EL (cell line): Measurements from ENCODE around the gene IL19.
A peak's percentile ranks its signal among the peaks of the same experiment; 100 is the strongest.
"Not testable (repeated sequence)": the region's sequence is repeated elsewhere in the genome, so short reads cannot be mapped to it uniquely, and the experiment has no call there.

ENCODE experiments used
- DNase-seq: peaks from one replicate; pipeline ENCODE4 v3.0.0-alpha.2; 2016

Gene IL19

DNA sequence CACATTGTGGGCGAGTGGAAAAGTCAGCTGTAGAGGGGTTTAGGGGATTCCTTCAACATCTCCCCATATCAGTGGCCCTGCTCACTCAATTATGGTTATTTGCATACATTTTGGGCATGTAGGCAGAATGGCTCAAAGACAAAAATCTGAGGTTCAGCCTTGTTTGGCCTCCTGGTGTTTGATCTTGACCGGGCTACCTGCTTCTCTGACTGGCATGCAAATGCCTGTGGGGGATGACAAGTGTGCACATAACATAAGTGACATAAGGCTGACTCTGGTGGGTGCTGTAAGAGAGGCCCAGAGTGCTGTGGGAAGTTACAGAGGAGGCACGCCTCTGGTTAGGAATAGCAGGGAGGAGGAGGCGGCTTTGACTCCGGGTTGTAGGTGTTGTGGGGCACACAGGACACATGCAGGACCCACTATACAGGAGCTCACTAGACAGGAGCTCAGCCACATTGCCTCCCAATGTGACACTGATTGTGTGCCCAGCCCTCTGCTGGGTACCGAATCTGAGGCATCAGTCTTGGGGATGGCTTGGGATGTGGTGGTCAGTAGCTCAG is 29.4 kb upstream of the IL19 start:
- DNase-seq, result no peak

DNA sequence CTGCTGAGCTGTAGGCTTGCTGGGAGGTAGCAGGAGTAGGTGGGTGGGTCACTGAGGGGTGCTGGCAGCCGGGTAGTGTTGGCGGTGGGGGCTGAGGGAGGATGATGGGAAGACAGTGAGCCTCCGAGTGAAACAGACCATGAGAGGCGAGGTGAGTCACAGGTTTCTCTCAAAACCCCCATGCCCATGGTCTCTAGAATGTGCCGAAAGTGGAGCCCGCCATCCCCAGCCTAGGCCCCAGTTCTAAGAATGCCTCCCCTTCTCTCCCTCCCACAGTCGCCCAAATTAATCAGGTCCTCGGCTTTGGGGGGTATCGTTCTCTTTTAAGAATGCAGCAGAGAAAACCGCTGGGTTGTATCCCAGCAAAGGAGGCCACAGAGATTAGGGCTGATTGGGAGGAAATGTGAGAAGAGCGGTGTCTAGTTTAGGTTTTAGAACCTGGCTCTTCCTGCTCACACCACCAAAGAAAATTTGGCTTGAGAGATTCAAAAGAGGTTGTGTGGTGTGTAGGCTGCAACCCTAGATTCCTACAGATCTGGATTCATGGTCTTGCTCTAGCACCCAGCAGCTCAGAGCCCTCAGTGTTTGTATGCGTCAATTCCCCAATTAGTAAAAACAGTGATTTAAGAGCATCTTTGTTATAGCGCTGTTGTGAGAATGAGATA is 27.7 kb upstream of the IL19 start:
- DNase-seq, result no peak

DNA sequence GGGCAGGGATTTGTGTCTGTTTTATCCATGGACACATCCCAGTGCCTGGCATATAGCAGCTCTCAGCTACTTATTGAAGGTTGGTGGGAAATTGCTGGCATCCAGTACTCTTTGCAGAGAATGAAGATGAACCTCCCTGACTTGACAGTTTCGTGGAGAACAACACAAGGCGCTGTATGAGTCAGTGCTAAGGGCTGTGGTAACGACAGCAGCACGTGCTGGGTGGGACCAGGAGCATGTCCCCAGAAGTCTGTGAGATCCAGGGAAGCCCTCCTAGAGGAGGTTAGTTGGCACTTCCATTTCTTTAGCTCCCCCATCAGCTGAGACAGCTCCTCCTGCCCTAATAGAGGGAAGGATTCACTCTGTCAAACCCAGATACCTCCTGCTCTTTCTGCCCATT is 25.9 kb upstream of the IL19 start:
- DNase-seq, result no peak

GRCh38 chr1:206745301-206745700 is 25.3 kb upstream of the IL19 start:
- DNase-seq, result no peak

- no peak for DNase-seq
Observed at GRCh38 chr1:206748348-206749030, 22.1 kb upstream of the IL19 start.

- DNase-seq, result no peak
Observed at GRCh38 chr1:206751891-206752290, 18.7 kb upstream of the IL19 start.

GRCh38 chr1:206752481-206752880 is 18.1 kb upstream of the IL19 start:
- no peak for DNase-seq

DNA sequence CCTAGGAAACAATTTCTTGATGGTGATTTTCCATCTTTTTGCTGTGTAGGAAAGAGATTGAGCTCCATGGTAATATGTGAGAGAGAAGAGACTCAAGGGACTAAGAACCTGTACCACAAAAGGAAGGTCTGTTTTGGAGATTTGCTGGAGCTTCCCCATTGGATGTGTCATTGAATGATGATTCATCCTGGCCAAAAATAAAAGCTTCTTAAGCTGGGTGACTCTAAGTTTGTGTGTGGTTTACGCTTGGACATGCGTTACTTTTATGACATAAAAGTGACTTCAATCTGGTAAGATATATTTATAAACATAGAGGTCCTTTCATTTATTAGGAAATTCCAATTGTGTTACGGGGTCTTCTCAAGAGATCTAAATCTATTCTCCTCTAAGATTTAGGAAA is 17.4 kb upstream of the IL19 start:
- peak; percentile 60 for DNase-seq

DNA sequence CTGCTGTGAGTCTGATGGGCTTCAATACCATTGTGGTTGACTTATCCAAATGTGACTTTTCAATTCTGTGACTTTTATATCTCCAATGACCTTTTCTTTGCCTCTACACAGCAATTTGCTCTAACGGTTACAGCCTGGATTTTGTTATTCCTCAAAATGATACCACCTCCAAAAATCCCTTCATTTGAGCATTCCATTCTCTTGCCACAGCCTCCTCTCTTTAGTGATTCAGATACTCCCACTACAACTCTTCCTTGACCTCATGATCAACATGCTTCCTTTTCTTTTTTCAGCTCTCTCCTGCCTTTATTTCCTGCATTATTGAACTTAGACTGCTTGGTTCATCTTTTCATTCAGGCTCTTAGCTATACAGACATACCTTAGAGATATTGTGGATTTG is 16.6 kb upstream of the IL19 start:
- peak; percentile 51 for DNase-seq

- no peak for DNase-seq
Observed at GRCh38 chr1:206757524-206758266, 12.9 kb upstream of the IL19 start.

- no peak for DNase-seq
Observed at GRCh38 chr1:206760590-206760989, 10.0 kb upstream of the IL19 start.

DNA sequence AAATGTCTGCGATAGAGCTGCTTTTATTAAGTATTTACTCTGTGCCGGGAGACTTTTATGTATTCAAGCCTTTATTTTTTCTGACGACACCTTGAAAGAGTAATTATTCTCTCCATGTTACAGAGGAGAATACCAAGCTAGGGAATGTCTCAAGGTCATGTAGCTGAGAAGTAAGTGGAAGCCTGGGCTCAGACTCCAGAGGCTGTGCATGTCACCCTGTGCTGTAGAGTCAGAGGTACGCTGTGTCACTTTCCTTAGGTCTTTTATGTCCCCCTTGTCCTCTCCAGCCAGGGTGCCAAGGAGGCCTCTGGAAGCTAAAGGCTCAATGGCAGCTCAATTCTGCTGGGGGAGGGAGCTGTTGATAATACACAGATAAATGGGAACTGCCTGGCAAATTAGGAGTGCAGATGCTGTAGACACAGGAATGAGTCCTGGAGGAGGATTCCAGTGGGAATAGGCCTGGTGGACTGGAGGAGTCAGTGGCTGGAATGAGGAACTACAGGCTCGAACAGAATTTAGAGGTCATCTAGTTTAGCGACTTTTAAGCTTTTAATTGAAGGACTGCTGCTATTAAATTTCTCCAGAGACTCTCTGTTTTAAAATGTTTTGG is 9.3 kb upstream of the IL19 start:
- DNase-seq, result no peak

GRCh38 chr1:206762741-206763364 is 7.7 kb upstream of the IL19 start:
- not testable (repeated sequence) for DNase-seq

DNA sequence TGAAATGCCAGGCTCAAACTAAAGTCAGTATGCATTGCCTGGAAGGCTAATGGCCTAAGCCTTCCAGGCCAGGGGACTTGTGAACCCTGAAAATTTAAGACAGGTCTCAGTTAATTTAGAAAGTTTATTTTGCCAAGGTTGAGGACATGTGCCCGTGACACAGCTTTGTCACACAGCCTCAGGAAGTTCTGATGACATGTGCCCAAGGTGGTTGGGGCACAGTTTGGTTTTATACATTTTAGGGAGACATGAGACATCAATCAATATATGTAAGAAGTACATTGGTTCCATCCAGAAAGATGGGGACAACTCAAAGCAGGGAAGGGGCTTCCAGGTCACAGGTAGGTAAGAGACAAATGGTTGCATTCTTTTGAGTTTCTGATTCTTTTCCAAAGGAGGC is 4.8 kb upstream of the IL19 start:
- not testable (repeated sequence) for DNase-seq

DNA sequence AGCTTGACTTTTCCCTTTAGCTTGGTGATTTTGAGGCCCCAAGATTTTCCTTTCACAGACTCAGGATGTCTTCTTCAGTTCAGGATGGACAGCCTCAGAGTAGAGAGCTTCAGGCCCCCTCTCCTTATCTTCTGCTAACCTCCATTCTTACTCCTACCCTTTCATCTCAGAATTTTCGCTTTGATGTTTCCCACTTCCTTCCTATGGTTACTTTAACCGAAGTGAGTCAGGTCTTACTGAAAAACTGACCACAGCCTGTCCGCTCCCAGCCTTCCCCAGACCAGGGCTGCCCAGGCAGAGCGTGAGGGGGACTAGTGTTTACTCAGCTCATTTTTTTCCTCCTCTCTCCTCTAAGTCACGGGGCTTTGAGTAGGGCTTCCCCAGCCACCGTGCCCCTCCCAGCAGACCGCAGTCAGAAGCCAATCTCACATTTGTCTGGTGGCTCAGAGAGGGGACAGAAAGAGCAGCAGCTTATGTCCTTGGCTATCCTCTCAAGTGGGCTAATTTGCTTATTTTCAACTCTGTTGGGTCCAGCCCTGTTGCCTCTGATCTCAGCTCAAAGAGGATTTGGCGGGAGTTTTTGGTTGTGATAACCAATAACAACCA is 4.2 kb upstream of the IL19 start:
- peak; percentile 80 for DNase-seq

GRCh38 chr1:206768472-206769303 is 1.9 kb upstream of the IL19 start:
- DNase-seq, result no peak

DNA sequence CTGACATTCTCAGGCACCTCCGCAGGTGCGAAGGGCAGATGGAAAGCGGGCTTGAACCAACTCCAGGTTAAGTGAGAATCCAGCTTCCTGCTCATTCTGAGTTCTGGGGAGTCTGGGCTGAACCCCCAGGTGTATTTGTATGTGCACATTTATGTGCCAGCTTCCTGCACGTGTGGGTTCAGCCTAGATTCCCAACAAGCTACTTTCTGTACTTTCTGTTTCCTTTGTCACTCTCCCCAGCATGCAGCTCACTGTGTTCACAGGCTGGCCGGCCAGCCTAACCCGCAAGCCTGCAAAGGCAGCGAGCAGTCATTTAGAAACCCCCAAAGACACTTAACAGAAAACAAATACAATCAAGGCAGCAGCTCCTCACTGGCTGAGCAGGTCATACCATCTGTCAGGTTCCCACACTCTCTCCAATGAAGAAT is 1.3 kb upstream of the IL19 start:
- no peak for DNase-seq

- DNase-seq, result no peak
Observed at GRCh38 chr1:206771338-206771692, 742 bp downstream of the IL19 start.

GRCh38 chr1:206772243-206772937 is 1.8 kb downstream of the IL19 start, which contains the start of gene IL10:
Gene IL10 (minus strand): TSS chr1:206772494. CDS start chr1:206772435, 59 bp downstream.
- DNase-seq, result no peak

- no peak for DNase-seq
Observed at GRCh38 chr1:206774093-206774492, 3.5 kb downstream of the IL19 start.

DNA sequence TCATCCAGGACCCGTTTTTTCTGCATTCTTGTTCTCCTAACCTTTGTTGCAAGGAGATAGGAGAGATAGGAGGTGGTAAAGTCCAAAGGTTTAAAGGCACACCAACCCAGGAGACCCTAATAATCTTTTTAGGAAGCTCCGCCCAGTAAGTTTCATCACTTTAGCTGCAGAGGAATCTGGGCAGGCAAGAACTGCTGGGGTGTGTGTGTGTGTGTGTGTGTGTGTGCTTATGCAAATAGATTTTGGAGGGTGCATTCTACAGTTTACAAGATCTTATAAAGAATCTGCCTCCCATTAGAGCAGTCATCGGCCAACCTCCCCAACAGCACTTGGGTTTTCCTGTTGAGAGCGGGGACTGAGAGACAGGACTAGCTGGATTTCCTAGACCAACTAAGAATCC is 5.7 kb downstream of the IL19 start:
- DNase-seq, result no peak
